ENCODE measurements around the gene CRELD1.
"Not testable (repeated sequence)": the region's sequence is repeated elsewhere in the genome, so short reads cannot be mapped to it uniquely, and the experiment has no call there.

DNA sequence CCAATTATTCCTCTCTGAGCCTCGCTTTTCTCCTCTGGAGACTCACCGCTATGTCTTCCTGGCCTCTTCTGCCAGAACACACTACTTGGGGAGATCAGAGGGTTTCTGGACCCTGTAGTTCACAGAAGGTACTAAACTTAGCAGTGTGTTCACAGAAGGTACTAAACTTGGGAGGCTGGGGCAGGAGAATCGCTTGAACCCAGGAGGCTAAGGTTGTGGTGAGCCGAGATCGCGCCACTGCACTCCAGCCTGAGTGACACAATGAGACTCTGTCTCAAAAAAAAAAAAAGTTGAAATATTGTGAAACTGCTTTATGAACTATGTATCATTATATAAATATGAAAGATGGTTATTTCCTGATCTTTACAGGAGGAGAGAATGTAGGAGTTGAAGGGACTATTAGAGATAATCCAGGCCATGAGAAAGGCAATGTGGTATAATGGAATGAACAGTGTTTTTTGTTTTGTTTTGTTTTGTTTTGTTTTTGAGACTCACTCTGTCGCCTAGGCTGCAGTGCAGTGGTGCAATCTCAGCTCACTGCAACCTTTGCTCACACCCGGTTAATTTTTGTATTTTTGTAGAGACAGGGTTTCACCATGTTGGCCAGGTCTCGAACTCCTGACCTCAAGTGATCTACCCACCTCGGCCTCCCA is 36.8 kb upstream of the CRELD1 start:
- not testable (repeated sequence) for TF ChIP-seq KLF16 (IDR thresholded peaks at IDR 0.05); ZNF239 (CRISPR knock-in tag; IDR thresholded peaks at IDR 0.05); SIN3A (IDR thresholded peaks at IDR 0.05; ENCODE audit: borderline replicate concordance in 2 of 2, control insufficient read depth in 1 of 2, low read depth in 2 of 2, low read length in 2 of 2); NEUROD1 (IDR thresholded peaks at IDR 0.05; ENCODE audit: borderline replicate concordance, low read depth, low read length, partially characterized antibody); JUN (IDR thresholded peaks at IDR 0.05; ENCODE audit: borderline replicate concordance, low read depth, low read length); JUN (CRISPR knock-in tag; IDR thresholded peaks at IDR 0.05; ENCODE audit: borderline replicate concordance); PML (IDR thresholded peaks at IDR 0.05; ENCODE audit: low read length); YBX1 (IDR thresholded peaks at IDR 0.05); DPF2 (IDR thresholded peaks at IDR 0.05); SPI1 (IDR thresholded peaks at IDR 0.05; ENCODE audit: borderline replicate concordance, low read depth, low read length); CXXC5 (CRISPR knock-in tag; IDR thresholded peaks at IDR 0.05)
- TF ChIP-seq, protein P1, sequence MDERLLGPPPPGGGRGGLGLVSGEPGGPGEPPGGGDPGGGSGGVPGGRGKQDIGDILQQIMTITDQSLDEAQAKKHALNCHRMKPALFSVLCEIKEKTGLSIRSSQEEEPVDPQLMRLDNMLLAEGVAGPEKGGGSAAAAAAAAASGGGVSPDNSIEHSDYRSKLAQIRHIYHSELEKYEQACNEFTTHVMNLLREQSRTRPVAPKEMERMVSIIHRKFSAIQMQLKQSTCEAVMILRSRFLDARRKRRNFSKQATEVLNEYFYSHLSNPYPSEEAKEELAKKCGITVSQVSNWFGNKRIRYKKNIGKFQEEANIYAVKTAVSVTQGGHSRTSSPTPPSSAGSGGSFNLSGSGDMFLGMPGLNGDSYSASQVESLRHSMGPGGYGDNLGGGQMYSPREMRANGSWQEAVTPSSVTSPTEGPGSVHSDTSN (CRISPR knock-in tag; IDR thresholded peaks at IDR 0.05; ENCODE audit: low read depth), result not testable (repeated sequence)
- TF ChIP-seq, protein P1 (tag; conservative IDR thresholded peaks at IDR 0.05; ENCODE audit: low read depth), result not testable (repeated sequence)
- TF ChIP-seq, protein P2, sequence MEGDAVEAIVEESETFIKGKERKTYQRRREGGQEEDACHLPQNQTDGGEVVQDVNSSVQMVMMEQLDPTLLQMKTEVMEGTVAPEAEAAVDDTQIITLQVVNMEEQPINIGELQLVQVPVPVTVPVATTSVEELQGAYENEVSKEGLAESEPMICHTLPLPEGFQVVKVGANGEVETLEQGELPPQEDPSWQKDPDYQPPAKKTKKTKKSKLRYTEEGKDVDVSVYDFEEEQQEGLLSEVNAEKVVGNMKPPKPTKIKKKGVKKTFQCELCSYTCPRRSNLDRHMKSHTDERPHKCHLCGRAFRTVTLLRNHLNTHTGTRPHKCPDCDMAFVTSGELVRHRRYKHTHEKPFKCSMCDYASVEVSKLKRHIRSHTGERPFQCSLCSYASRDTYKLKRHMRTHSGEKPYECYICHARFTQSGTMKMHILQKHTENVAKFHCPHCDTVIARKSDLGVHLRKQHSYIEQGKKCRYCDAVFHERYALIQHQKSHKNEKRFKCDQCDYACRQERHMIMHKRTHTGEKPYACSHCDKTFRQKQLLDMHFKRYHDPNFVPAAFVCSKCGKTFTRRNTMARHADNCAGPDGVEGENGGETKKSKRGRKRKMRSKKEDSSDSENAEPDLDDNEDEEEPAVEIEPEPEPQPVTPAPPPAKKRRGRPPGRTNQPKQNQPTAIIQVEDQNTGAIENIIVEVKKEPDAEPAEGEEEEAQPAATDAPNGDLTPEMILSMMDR (IDR thresholded peaks at IDR 0.05 in 2 of 3, conservative IDR thresholded peaks at IDR 0.05 in 1 of 3; ENCODE audit: insufficient read depth in 2 of 3, low read depth in 1 of 3, low read length in 3 of 3), result not testable (repeated sequence)
- TF ChIP-seq, protein P3, sequence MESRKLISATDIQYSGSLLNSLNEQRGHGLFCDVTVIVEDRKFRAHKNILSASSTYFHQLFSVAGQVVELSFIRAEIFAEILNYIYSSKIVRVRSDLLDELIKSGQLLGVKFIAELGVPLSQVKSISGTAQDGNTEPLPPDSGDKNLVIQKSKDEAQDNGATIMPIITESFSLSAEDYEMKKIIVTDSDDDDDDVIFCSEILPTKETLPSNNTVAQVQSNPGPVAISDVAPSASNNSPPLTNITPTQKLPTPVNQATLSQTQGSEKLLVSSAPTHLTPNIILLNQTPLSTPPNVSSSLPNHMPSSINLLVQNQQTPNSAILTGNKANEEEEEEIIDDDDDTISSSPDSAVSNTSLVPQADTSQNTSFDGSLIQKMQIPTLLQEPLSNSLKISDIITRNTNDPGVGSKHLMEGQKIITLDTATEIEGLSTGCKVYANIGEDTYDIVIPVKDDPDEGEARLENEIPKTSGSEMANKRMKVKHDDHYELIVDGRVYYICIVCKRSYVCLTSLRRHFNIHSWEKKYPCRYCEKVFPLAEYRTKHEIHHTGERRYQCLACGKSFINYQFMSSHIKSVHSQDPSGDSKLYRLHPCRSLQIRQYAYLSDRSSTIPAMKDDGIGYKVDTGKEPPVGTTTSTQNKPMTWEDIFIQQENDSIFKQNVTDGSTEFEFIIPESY (CRISPR knock-in tag; IDR thresholded peaks at IDR 0.05), result peak; percentile 75
- TF ChIP-seq, protein P4, sequence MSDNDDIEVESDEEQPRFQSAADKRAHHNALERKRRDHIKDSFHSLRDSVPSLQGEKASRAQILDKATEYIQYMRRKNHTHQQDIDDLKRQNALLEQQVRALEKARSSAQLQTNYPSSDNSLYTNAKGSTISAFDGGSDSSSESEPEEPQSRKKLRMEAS (CRISPR knock-in tag; IDR thresholded peaks at IDR 0.05), result not testable (repeated sequence)
